HG02852 (cell line): ENCODE measurements around the gene MON2.

ENCODE experiments used
- ATAC-seq: cut with Tn5 transposase; IDR thresholded peaks from one replicate; pipeline ENCODE4 v1.9.1; 2021; ENCODE audit warnings: mild to moderate bottlenecking, moderate library complexity; ENCODE audit not compliant: unreplicated experiment

The MON2 gene

GRCh38 chr12:62647586-62647985 lies 181.0 kb downstream of the MON2 start:
- ATAC-seq, result no peak

- no peak for ATAC-seq
Observed at GRCh38 chr12:62649412-62650138, 182.9 kb downstream of the MON2 start.
